ENCODE data around the gene AP2A1.

AP2A1 gene

GRCh38 chr19:49795615-49796014 lies 28.8 kb downstream of the AP2A1 start:
- no peak for DNase-seq

GRCh38 chr19:49798574-49798973 lies 31.8 kb downstream of the AP2A1 start:
- DNase-seq, result no peak

- no peak for DNase-seq
Measured at GRCh38 chr19:49799271-49799797, 32.5 kb downstream of the AP2A1 start.

GRCh38 chr19:49799798-49800376 lies 33.1 kb downstream of the AP2A1 start:
- no peak for DNase-seq

- no peak for DNase-seq
Measured at GRCh38 chr19:49800771-49801170, 34.0 kb downstream of the AP2A1 start.

GRCh38 chr19:49801401-49801888 lies 34.6 kb downstream of the AP2A1 start:
- DNase-seq, result no peak

- DNase-seq, result no peak
Measured at GRCh38 chr19:49801966-49802661, 35.3 kb downstream of the AP2A1 start.

- no peak for DNase-seq
Measured at GRCh38 chr19:49802836-49803528, 36.2 kb downstream of the AP2A1 start.

GRCh38 chr19:49803529-49803856 lies 36.7 kb downstream of the AP2A1 start:
- no peak for DNase-seq

GRCh38 chr19:49805822-49806619 lies 39.2 kb downstream of the AP2A1 start:
- DNase-seq, result no peak

GRCh38 chr19:49806620-49806959 lies 39.8 kb downstream of the AP2A1 start:
- no peak for DNase-seq

GRCh38 chr19:49807058-49807903 lies 40.5 kb downstream of the AP2A1 start:
- no peak for DNase-seq

- DNase-seq, result no peak
Measured at GRCh38 chr19:49807904-49808675, 41.3 kb downstream of the AP2A1 start.

GRCh38 chr19:49808711-49809159 lies 41.9 kb downstream of the AP2A1 start:
- DNase-seq, result peak; percentile 60

GRCh38 chr19:49809160-49809940 lies 42.5 kb downstream of the AP2A1 start:
- no peak for DNase-seq

GRCh38 chr19:49809941-49810389 lies 43.2 kb downstream of the AP2A1 start:
- no peak for DNase-seq

- DNase-seq, result no peak
Measured at GRCh38 chr19:49811328-49811727, 44.5 kb downstream of the AP2A1 start.

- no peak for DNase-seq
Measured at GRCh38 chr19:49812452-49812996, 45.7 kb downstream of the AP2A1 start.

- peak; percentile 76 for DNase-seq
Measured at GRCh38 chr19:49812997-49813861, 46.4 kb downstream of the AP2A1 start, which contains the start of gene FUZ. Gene FUZ, minus strand, starts transcription at chr19:49813292. Its CDS starts 186 bp downstream, at chr19:49813106.
